ENCODE results near the gene ITGB4.

ITGB4 gene

DNA sequence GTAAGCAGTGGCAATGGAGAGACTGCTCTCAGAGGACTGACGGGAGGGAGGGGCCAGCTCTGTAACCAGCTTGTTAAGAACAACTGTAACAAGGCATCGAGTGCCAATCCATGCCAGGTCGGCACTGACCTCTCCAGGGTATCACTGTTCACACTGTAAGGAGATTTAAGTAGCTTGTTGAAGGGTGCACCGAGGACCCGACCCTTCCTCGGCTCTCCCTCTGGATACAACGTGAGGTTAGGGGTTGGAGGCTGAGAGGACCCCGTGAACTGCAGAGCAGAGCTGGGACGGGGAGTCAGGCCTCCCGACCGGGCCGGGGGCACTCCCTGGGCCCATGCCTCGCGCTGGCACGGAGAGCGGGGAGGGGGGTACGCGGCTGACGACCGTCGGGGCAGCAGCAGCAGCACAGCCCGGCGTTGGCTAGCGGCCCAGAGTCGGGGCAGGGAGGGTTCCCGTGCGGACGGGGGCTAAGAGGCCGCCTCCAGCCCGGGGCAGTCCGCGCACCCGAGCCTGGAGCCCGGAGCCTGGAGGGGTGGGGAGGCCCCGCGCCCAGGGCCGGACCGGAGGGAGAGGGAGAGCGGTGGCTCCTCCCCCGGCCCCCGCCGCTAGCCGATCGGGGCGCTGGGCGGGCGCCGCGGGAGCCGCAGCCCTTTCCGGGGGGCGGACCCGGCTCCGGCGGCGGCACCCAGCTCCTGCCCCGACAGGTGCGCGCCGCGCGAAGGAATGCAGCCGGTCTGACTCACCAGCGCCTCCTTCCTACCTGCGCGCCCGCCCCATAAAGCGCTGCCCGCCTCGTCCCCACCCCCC lies at the start of gene ITGB4:
Gene ITGB4, plus strand, starts transcription at position 804 of the 807 bp plus-strand sequence. CDS start 3,245 bp downstream, outside the sequence.
- H3K4me1 ChIP-seq (ENCODE audit: control insufficient read depth, insufficient read depth, low read length): no peaks in the 10 kb centered on the region

DNA sequence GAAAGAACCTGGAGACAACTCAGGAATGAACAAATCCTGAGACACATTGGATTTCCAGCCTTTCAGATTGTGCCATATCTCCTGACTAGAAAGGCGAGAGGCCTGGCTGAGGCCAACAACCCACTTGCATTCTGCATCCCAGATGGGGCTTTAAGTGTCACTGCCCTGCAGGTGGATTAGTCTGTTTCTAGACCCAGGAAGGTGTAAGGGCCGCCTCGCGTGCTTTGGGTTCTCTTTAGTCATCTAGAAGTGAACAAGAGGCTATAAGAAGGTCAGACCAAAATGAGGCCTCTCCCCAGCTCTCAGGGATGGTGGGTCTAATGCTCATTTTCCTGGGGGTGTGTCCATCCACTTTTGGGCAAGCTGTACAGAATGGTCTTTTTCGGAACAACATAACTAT lies 49.2 kb upstream of the ITGB4 start:
- no peak overlapping the region for H3K4me3 ChIP-seq (ENCODE audit: low read length)
- H3K9ac ChIP-seq (ENCODE audit: low read length): no peak overlapping the region
- peaks cover 10% of the 10 kb centered on the region for H3K4me1 ChIP-seq (ENCODE audit: control insufficient read depth, insufficient read depth, low read length)
- H3K27ac ChIP-seq (ENCODE audit: low read depth, low read length): no peak overlapping the region
- H3K27me3 ChIP-seq (ENCODE audit: control insufficient read depth, insufficient read depth, low read length): no peaks in the 10 kb centered on the region
- H3K36me3 ChIP-seq (ENCODE audit: control insufficient read depth, insufficient read depth, low read length): peaks cover 27% of the 10 kb centered on the region

More for the DNA sequence above, at the start of gene ITGB4:
- peak within 1 kb of the TSS; percentile 69 for H3K9ac ChIP-seq (ENCODE audit: low read length)
- H3K36me3 ChIP-seq (ENCODE audit: control insufficient read depth, insufficient read depth, low read length): peaks cover 4% of the 10 kb centered on the region
- peak within 1 kb of the TSS; percentile 66 for H3K27ac ChIP-seq (ENCODE audit: low read depth, low read length)
- peaks cover 16% of the 10 kb centered on the region for H3K27me3 ChIP-seq (ENCODE audit: control insufficient read depth, insufficient read depth, low read length)
- H3K4me3 ChIP-seq (ENCODE audit: low read length): peak within 1 kb of the TSS; percentile 63

DNA sequence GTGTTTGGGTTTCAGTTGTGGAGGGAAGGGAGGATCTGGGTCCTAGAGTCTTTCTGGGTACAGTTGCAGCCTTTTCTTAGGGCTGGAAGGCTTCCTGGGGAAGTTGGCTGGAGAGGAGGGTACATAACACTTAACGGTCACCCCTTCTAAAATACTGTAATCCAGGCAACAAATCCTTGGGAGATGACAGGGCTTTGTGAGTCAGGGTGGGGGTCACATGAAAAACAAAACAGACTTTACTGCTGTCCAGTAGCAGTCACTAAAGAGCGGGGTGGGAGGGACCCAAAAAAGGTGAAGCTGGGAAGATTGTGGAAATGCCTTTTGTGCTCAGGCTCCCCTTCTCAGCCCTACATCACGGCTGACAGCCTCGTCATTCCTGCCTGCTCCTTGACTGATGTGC lies 47.8 kb upstream of the ITGB4 start:
- H3K36me3 ChIP-seq (ENCODE audit: control insufficient read depth, insufficient read depth, low read length): peaks cover 27% of the 10 kb centered on the region
- no peak overlapping the region for H3K27ac ChIP-seq (ENCODE audit: low read depth, low read length)
- H3K27me3 ChIP-seq (ENCODE audit: control insufficient read depth, insufficient read depth, low read length): no peaks in the 10 kb centered on the region
- H3K4me1 ChIP-seq (ENCODE audit: control insufficient read depth, insufficient read depth, low read length): no peaks in the 10 kb centered on the region
- H3K9ac ChIP-seq (ENCODE audit: low read length): no peak overlapping the region
- no peak overlapping the region for H3K4me3 ChIP-seq (ENCODE audit: low read length)

DNA sequence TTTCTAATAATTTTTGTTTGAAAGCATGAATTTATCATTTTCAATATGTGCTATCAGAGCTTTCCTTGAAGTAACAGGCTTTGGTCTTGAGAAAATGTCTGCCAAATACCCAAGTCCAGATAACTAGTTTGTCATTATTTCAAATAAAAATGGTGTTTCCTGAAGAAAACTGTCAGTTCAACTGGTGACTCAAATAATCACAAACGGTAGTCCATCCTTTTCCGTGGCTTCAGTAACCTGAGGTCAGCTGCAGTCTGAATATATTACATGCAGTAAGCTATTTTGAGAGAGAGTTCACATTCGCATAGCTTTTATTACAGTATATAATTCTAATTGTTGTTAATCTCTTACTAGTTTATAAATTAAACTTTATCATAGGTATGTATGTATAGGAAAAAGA lies 44.8 kb upstream of the ITGB4 start:
- peaks cover 17% of the 10 kb centered on the region for H3K36me3 ChIP-seq (ENCODE audit: control insufficient read depth, insufficient read depth, low read length)
- no peaks in the 10 kb centered on the region for H3K27me3 ChIP-seq (ENCODE audit: control insufficient read depth, insufficient read depth, low read length)
- no peak overlapping the region for H3K27ac ChIP-seq (ENCODE audit: low read depth, low read length)
- no peak overlapping the region for H3K9ac ChIP-seq (ENCODE audit: low read length)
- H3K4me3 ChIP-seq (ENCODE audit: low read length): no peak overlapping the region
- no peaks in the 10 kb centered on the region for H3K4me1 ChIP-seq (ENCODE audit: control insufficient read depth, insufficient read depth, low read length)

DNA sequence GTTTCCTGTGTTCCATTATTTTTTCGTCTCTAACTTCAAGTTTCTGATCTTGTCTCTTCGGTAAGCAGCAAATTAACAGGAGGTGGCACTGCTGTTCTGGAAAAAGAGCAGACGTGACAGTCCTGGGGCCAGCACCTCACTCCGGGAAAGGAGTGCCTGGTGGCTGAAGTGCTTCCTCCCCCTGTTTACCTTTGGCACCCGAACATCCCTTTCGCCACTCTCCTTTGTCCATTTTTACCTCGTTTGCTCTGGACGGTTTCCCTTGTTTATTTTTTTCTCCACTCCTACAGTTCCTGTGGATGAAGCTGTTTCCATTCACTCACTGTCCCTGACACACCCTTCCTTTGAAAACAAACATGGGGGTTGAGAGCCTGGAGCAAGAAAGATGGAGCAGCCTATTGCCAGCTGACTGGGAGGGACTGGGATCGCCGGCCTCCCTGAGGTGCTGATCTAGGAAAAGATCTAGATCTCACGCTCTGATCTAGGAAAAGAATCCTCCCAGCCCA lies 41.5 kb upstream of the ITGB4 start:
- Histone ChIP-seq H3K36me3 (ENCODE audit: control insufficient read depth, insufficient read depth, low read length) (peaks cover 4% of the 10 kb centered on the region), H3K9ac (ENCODE audit: low read length) (no peak overlapping the region), H3K27ac (ENCODE audit: low read depth, low read length) (no peak overlapping the region), H3K4me3 (ENCODE audit: low read length) (no peak overlapping the region), H3K4me1 (ENCODE audit: control insufficient read depth, insufficient read depth, low read length) (no peaks in the 10 kb centered on the region), H3K27me3 (ENCODE audit: control insufficient read depth, insufficient read depth, low read length) (no peaks in the 10 kb centered on the region)

DNA sequence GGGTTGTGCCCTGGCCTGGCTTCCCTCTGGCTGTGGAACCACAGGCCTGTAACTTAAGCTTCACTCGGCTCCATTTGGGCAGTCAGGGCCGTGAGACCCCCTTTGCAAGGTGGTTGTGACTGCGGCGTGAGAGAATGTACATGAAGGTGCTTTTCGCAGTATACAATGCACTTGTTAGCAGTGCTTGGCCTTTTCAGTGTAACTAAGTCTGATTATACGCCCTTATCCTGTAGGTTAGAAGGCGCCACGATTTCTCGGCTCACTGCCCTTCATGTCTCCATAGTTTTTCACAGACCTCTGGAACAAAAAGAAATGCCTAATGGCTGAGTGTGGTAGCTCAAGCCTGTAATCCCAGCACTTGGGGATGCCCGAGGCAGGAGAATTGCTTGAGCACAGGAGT lies 40.8 kb upstream of the ITGB4 start:
- Histone ChIP-seq H3K4me3 (ENCODE audit: low read length) (no peak overlapping the region), H3K4me1 (ENCODE audit: control insufficient read depth, insufficient read depth, low read length) (no peaks in the 10 kb centered on the region), H3K9ac (ENCODE audit: low read length) (no peak overlapping the region), H3K27ac (ENCODE audit: low read depth, low read length) (no peak overlapping the region), H3K36me3 (ENCODE audit: control insufficient read depth, insufficient read depth, low read length) (peaks cover 4% of the 10 kb centered on the region), H3K27me3 (ENCODE audit: control insufficient read depth, insufficient read depth, low read length) (no peaks in the 10 kb centered on the region)

DNA sequence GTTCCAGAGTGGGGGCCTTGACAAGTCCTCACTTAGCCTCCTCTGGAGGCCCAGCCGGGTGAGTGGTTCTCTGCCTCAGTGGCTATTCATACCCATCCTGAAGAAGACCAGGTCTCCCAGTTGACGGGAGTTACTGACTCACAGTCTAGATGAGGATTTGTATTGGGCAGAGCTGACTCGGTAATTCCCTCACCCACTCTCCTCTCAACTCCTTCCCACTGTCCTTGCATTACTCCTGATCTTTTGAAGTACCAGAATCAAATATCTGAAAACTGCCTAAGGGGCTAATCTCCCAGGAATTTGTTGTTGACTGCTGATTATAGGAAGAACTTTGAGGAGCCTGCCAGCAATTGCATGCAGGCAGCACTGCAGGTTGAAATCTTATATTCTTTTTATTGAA lies 40.0 kb upstream of the ITGB4 start:
- Histone ChIP-seq H3K36me3 (ENCODE audit: control insufficient read depth, insufficient read depth, low read length) (peaks cover 4% of the 10 kb centered on the region), H3K4me3 (ENCODE audit: low read length) (no peak overlapping the region), H3K9ac (ENCODE audit: low read length) (no peak overlapping the region), H3K4me1 (ENCODE audit: control insufficient read depth, insufficient read depth, low read length) (no peaks in the 10 kb centered on the region), H3K27ac (ENCODE audit: low read depth, low read length) (no peak overlapping the region), H3K27me3 (ENCODE audit: control insufficient read depth, insufficient read depth, low read length) (no peaks in the 10 kb centered on the region)

DNA sequence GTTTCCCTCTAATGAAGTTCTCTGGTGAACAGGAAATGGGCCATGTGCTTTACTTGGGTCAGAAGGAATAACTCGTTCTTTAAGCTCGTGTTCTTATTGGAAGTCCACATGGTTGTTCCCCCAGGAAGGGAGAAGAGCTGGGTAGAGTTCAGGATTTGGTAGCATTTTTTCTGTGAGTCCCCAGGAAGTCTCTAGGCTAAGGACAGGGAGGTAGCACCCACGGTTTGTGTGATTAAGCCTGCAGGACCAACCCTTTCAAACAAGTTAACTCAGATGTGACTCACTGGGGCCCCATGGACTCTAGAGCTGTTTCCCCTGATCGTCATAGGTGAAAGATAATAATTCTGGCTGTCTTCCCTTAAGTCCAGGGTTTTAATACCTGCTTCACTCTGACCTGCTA lies 37.7 kb upstream of the ITGB4 start:
- no peaks in the 10 kb centered on the region for H3K4me1 ChIP-seq (ENCODE audit: control insufficient read depth, insufficient read depth, low read length)
- H3K36me3 ChIP-seq (ENCODE audit: control insufficient read depth, insufficient read depth, low read length): peaks cover 4% of the 10 kb centered on the region
- no peak overlapping the region for H3K27ac ChIP-seq (ENCODE audit: low read depth, low read length)
- H3K27me3 ChIP-seq (ENCODE audit: control insufficient read depth, insufficient read depth, low read length): no peaks in the 10 kb centered on the region
- no peak overlapping the region for H3K9ac ChIP-seq (ENCODE audit: low read length)
- H3K4me3 ChIP-seq (ENCODE audit: low read length): no peak overlapping the region

DNA sequence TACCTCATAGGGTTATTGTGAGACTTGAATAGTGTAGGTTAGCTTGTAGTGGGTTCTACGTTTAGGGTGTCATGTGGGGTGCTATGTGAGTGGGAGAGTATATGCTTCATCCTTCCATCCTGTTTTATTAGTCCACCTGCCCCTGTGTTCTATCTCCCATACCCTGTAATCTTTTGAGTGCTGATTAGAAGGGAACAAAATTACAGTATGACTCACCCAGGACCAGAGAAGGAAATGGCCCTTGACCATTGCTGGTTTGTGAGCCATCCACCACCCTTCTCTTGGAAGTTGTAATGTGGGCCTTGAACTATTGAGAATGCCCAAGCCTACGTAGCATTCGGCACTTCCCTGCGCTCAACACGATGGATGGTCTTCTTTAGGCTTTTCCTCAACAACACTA lies 37.0 kb upstream of the ITGB4 start:
- Histone ChIP-seq H3K4me1 (ENCODE audit: control insufficient read depth, insufficient read depth, low read length) (no peaks in the 10 kb centered on the region), H3K27me3 (ENCODE audit: control insufficient read depth, insufficient read depth, low read length) (no peaks in the 10 kb centered on the region), H3K27ac (ENCODE audit: low read depth, low read length) (no peak overlapping the region), H3K36me3 (ENCODE audit: control insufficient read depth, insufficient read depth, low read length) (peaks cover 2% of the 10 kb centered on the region), H3K9ac (ENCODE audit: low read length) (no peak overlapping the region), H3K4me3 (ENCODE audit: low read length) (no peak overlapping the region)

DNA sequence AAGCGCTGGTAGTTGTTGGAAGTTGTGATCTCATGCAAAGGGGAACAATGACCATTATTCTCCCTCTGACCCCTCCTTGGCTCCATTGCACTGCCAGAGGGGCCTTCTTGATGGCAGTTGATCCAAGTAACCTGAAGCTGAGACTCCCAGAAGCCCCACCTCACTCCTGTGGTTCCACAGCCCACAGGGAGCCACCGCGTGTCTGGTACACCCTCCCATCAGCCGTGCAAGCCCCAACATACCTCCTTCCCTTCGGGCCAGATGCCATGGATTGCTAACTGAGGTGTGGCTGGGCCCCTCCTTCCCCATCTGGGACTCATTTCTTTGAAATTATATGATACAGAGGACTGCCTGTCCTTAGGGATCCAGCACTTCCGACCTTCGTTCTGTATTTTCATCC lies 36.3 kb upstream of the ITGB4 start:
- Histone ChIP-seq H3K27me3 (ENCODE audit: control insufficient read depth, insufficient read depth, low read length) (no peaks in the 10 kb centered on the region), H3K36me3 (ENCODE audit: control insufficient read depth, insufficient read depth, low read length) (peaks cover 2% of the 10 kb centered on the region), H3K27ac (ENCODE audit: low read depth, low read length) (peak overlapping the region; percentile 6), H3K9ac (ENCODE audit: low read length) (no peak overlapping the region), H3K4me3 (ENCODE audit: low read length) (no peak overlapping the region), H3K4me1 (ENCODE audit: control insufficient read depth, insufficient read depth, low read length) (no peaks in the 10 kb centered on the region)

DNA sequence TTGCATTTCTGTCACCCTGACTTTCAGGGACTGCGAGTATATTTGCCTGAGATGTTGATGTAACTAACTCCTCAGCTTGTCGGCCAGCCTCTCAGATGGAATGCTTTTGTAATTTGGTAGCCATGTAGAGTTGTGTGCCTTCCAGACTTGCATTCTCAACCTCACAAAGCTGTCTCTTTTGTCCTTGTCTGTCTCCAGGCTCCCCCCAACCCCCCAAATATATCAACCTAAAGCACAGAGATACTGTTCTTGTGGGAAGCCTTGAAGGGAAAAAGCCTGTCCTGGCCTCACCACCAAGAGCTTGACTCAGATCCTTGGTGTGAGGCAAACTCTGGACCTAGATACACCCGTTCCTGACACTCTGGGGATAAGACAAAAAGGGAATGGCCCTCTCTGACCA lies 35.8 kb upstream of the ITGB4 start:
- H3K27me3 ChIP-seq (ENCODE audit: control insufficient read depth, insufficient read depth, low read length): no peaks in the 10 kb centered on the region
- peaks cover 2% of the 10 kb centered on the region for H3K36me3 ChIP-seq (ENCODE audit: control insufficient read depth, insufficient read depth, low read length)
- no peak overlapping the region for H3K4me3 ChIP-seq (ENCODE audit: low read length)
- H3K9ac ChIP-seq (ENCODE audit: low read length): no peak overlapping the region
- H3K4me1 ChIP-seq (ENCODE audit: control insufficient read depth, insufficient read depth, low read length): no peaks in the 10 kb centered on the region
- no peak overlapping the region for H3K27ac ChIP-seq (ENCODE audit: low read depth, low read length)

DNA sequence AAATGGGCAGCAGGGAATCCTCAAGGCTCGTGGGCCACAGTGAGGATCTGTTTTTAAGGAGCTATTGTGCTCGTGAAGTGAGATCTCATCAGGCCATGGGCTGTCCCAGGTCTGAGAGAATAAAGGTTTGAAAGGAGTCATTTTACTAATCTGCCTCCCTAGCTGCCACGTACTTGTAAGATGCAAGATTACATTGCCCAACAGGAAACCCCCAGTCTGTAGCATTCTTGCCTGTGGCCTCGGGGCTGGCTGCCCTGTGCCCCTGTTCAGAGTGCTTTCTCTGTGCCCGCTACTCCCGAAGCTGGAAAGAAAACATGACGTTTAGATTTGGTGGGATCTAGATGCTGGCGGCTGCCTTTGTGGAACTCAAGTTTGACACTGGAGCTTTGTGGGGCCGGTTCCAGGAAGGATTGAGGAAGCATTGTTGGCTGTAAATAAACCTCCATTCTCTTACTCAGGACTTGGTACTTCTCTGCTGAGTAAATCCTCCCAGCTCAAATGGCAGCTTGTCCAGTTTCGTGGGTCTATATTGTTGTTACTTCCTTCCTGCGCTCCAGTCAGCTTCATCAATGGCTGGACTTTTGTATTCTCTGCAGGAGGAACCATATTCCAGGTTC lies 32.9 kb upstream of the ITGB4 start:
- Histone ChIP-seq H3K4me1 (ENCODE audit: control insufficient read depth, insufficient read depth, low read length) (peaks cover 13% of the 10 kb centered on the region), H3K9ac (ENCODE audit: low read length) (no peak overlapping the region), H3K27ac (ENCODE audit: low read depth, low read length) (peak overlapping the region; percentile 11), H3K4me3 (ENCODE audit: low read length) (no peak overlapping the region), H3K36me3 (ENCODE audit: control insufficient read depth, insufficient read depth, low read length) (peaks cover 7% of the 10 kb centered on the region), H3K27me3 (ENCODE audit: control insufficient read depth, insufficient read depth, low read length) (no peaks in the 10 kb centered on the region)

All from rectal smooth muscle tissue (tissue), 1 donor.